Thyroid gland (tissue), 4 donors: ENCODE measurements around the gene CDCA4.

ENCODE experiments used
- POLR2A ChIP-seq, 2 donors: fragments of 450-650 bp; IDR thresholded peaks; one replicate each; pipeline ENCODE4 v1.6.1; 2017; ENCODE audit warnings: antibody characterized with exemption in 2 of 2, mild to moderate bottlenecking in 2 of 2, moderate library complexity in 1 of 2
- TF ChIP-seq, protein P1 (sequence below), 6 experiments: fragments of 200-600 bp in 3 of 6; fragments of 450-650 bp in 3 of 6; sonication (generic) in 3 of 6; IDR thresholded peaks; one replicate each; pipeline ENCODE4 v1.5.1; 2016 to 2019; ENCODE audit warnings: antibody characterized with exemption in 6 of 6, mild to moderate bottlenecking in 2 of 6, inconsistent platforms in 1 of 6, moderate library complexity in 1 of 6

DNA sequence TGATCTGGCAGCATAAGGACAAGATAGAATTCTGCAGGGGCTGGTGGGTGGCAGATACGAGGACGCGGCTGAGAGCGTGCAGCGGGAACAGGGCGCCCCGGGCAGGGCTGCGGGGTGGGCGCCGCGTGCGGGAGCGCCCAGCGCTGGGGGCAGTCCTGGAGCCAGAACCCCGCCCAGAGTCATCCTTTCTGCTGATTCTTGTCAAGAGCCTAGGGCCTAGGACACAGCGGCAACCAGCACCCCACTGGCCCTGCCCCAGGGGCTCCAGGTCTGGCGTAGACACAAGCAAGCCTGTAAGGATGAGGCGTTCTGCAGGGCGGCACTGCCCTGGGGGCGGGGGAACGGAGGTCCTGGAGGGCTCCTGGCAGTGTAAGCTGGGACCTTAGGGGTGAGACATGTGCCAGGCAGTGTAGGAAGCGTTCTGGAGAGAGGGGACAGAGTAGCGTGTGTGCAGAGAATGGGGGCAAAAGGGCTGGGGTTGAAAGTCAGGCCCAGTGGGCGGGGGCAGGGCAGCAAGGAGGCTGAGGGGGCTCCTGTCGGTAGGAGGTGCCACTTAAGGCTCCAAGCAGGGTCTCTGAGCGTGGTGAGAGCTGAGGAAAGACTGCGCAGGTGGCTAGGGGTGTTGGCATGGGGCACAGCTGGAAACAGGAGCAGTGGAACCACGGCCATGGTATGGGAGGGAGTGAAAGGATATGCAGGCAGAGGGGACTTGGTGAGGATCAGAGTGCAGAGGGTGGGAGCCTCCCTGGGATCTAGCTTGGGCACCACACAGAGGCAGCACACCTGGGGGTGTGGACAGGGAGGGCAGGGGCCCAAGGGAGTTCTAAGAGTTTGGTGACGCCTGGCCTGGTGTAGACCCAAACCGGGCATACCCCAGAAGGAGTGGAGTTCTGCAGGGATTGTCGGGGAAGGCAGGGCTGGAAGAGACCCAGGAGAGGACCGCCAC is 41.9 kb downstream of the CDCA4 start:
- TF ChIP-seq, protein P1, sequence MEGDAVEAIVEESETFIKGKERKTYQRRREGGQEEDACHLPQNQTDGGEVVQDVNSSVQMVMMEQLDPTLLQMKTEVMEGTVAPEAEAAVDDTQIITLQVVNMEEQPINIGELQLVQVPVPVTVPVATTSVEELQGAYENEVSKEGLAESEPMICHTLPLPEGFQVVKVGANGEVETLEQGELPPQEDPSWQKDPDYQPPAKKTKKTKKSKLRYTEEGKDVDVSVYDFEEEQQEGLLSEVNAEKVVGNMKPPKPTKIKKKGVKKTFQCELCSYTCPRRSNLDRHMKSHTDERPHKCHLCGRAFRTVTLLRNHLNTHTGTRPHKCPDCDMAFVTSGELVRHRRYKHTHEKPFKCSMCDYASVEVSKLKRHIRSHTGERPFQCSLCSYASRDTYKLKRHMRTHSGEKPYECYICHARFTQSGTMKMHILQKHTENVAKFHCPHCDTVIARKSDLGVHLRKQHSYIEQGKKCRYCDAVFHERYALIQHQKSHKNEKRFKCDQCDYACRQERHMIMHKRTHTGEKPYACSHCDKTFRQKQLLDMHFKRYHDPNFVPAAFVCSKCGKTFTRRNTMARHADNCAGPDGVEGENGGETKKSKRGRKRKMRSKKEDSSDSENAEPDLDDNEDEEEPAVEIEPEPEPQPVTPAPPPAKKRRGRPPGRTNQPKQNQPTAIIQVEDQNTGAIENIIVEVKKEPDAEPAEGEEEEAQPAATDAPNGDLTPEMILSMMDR (IDR thresholded peaks at IDR 0.05): no peak
- TF ChIP-seq POLR2A (IDR thresholded peaks at IDR 0.05): no peak
